Endodermal cell (in vitro differentiated cells): ENCODE measurements around the gene ANO5. TPM values are rescaled to one million over a fixed set of nuclear protein-coding genes. Genes with fewer than 3 reads are reported as not detected.

Experiments used
- DNase-seq: peaks from one replicate; pipeline ENCODE4 v3.0.0-alpha.2; 2017
- H3K27ac ChIP-seq: 2 replicates; pipeline ENCODE4 v1.5.1; 2013; ENCODE audit warnings: mild to moderate bottlenecking, low read depth, low read length, moderate library complexity
- H3K27me3 ChIP-seq: 2 replicates; pipeline ENCODE4 v1.6.1; 2013; ENCODE audit warnings: mild to moderate bottlenecking, low read length, moderate library complexity; ENCODE audit not compliant: insufficient read depth, control insufficient read depth, poor library complexity, severe bottlenecking
- H3K36me3 ChIP-seq: 2 replicates; pipeline ENCODE4 v1.7.0; 2013; ENCODE audit warnings: mild to moderate bottlenecking, low read length, moderate library complexity; ENCODE audit not compliant: control insufficient read depth, insufficient read depth
- H3K4me1 ChIP-seq: one replicate; pipeline ENCODE4 v1.7.0; 2013; ENCODE audit warnings: low read length; ENCODE audit not compliant: control insufficient read depth, insufficient read depth
- H3K4me3 ChIP-seq: 2 replicates; pipeline ENCODE4 v1.5.1; 2013; ENCODE audit warnings: mild to moderate bottlenecking, low read length, moderate library complexity
- H3K9ac ChIP-seq: 2 replicates; pipeline ENCODE4 v1.6.1; 2013; ENCODE audit warnings: mild to moderate bottlenecking, low read length, moderate library complexity; ENCODE audit not compliant: poor library complexity, severe bottlenecking; ENCODE audit errors: extremely low read depth
- H3K9me3 ChIP-seq: 2 replicates; pipeline ENCODE4 v1.6.1; 2013; ENCODE audit warnings: mild to moderate bottlenecking, low read length, moderate library complexity; ENCODE audit not compliant: control insufficient read depth
- H3K27ac Mint-ChIP-seq: 2 replicates; pipeline ENCODE4 v1.8.0; 2020; ENCODE audit warnings: mixed read lengths
- H3K27me3 Mint-ChIP-seq: 2 replicates; pipeline ENCODE4 v1.8.0; 2021; ENCODE audit warnings: mild to moderate bottlenecking, mixed read lengths; ENCODE audit not compliant: insufficient read depth
- H3K36me3 Mint-ChIP-seq: 2 replicates; pipeline ENCODE4 v1.8.0; 2020; ENCODE audit warnings: low read depth, mixed read lengths
- H3K4me1 Mint-ChIP-seq: 2 replicates; pipeline ENCODE4 v1.8.0; 2020; ENCODE audit warnings: mixed read lengths
- H3K4me3 Mint-ChIP-seq: 2 replicates; pipeline ENCODE4 v1.8.0; 2020; ENCODE audit warnings: mild to moderate bottlenecking, moderate library complexity, mixed read lengths
- H3K9me3 Mint-ChIP-seq: 2 replicates; pipeline ENCODE4 v1.8.0; 2020; ENCODE audit warnings: mild to moderate bottlenecking, mixed read lengths
- WGBS, 2 experiments: methylation state at CpG; one replicate each; pipeline versions ENCODE4 v1.1.5 to v1.1.7; 2013; ENCODE audit warnings: missing lambda C conversion rate in 2 of 2, mixed read lengths in 1 of 2; ENCODE audit not compliant: insufficient coverage in 1 of 2, insufficient read length in 1 of 2; 5-methylcytosine and 5-hydroxymethylcytosine counted together
- total RNA-seq, 2 donors: library from RNA; stranded (reverse); fragmentation: NEBNext Ultra II Directional in 1 of 2; extraction: Animal tissue kit (Norgen Biotek cat#: 25700) in 1 of 2; gene quantifications; 2 replicates in 1 of 2; 3 replicates in 1 of 2; pipeline ENCODE4 v1.2.1, GENCODE V29; 2021
- TF ChIP-seq, protein P1 (sequence below): fragments of 200-600 bp; sonication (generic); conservative IDR thresholded peaks from 2 replicates; pipeline ENCODE4 v1.5.0; 2021; ENCODE audit warnings: antibody characterized with exemption, mild to moderate bottlenecking

ANO5 gene
- total RNA-seq, 2 donors from 2014 or later = 6.2 to 8.9 TPM

DNA sequence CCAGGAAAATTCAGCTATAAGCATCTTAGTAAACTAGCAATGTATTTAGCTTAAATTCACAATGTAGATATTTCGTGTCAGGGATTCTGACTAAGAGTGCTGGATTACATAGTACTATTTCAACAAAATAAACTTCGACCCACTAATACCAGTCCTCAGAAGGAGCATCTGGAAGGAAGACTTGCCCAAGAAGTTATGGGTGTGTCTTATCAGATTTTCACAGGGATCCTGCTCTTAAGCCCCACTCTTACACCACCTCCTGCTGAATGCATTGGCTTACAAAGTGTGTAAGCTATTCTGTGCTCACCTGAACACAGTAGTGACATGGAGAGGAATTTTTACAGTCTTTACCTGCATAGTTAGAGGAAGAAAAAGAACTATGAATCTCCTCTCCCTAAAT is 35.4 kb upstream of the ANO5 start:
- TF ChIP-seq, protein P1, sequence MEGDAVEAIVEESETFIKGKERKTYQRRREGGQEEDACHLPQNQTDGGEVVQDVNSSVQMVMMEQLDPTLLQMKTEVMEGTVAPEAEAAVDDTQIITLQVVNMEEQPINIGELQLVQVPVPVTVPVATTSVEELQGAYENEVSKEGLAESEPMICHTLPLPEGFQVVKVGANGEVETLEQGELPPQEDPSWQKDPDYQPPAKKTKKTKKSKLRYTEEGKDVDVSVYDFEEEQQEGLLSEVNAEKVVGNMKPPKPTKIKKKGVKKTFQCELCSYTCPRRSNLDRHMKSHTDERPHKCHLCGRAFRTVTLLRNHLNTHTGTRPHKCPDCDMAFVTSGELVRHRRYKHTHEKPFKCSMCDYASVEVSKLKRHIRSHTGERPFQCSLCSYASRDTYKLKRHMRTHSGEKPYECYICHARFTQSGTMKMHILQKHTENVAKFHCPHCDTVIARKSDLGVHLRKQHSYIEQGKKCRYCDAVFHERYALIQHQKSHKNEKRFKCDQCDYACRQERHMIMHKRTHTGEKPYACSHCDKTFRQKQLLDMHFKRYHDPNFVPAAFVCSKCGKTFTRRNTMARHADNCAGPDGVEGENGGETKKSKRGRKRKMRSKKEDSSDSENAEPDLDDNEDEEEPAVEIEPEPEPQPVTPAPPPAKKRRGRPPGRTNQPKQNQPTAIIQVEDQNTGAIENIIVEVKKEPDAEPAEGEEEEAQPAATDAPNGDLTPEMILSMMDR = no peak
- Histone ChIP-seq H3K9me3 (no peaks in the 10 kb centered on the region), H3K4me3 (no peak overlapping the region), H3K9ac (no peak overlapping the region), H3K36me3 (no peaks in the 10 kb centered on the region), H3K27ac (no peak overlapping the region), H3K27me3 (no peaks in the 10 kb centered on the region), H3K4me1 (no peaks in the 10 kb centered on the region)
- Mint-ChIP-seq H3K4me1 (no peaks in the 10 kb centered on the region), H3K9me3 (no peaks in the 10 kb centered on the region), H3K27ac (no peak overlapping the region), H3K27me3 (no peaks in the 10 kb centered on the region), H3K36me3 (no peaks in the 10 kb centered on the region), H3K4me3 (no peak overlapping the region)
- WGBS, 2 experiments = 94% methylated on average over 2 of the region's 2 CpGs; no CpG with 5 or more reads in 1 of the 2 experiments
- DNase-seq = no peak

DNA sequence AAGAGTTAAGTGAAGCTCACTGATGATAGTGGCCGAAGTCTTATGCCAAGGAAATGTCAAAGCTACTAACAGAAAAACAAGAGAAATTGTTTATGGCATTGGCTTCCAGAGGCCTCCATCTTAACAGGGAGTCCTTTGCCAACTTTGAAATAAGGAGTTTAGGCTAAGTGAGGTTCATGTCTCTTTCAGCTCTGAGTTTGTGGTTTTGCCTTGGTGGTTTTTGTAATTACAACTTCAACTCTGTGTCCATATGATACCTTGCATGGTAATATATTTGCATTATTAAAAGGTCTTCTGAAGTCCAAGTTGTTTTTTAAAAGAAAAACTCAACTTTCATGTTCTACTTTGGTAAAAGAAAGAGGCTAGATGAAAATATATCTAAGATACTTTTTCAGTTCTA is 31.4 kb upstream of the ANO5 start:
- H3K36me3 Mint-ChIP-seq = no peaks in the 10 kb centered on the region

DNA sequence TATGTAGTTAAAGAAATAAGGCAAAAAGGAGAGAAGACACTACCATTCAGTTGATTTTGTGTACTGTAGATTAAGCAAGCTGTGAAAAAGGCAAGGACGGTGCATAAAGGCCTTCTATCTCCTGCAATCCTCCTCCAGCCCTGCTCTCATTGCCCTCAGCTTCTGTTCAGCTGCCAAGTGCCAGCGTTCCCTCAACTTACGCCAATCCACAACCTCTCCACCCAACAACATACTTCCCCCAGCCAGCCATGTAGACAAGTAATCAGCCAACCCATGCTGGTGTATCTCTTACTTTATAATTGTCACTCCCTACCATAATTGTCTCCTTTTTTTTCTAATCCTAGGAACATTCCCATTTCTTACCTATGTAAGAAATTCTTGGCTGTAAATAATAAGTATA is 30.1 kb upstream of the ANO5 start:
- Histone ChIP-seq H3K36me3 (no peaks in the 10 kb centered on the region), H3K27ac (no peak overlapping the region), H3K9ac (no peak overlapping the region), H3K4me1 (no peaks in the 10 kb centered on the region), H3K27me3 (no peaks in the 10 kb centered on the region), H3K4me3 (no peak overlapping the region), H3K9me3 (no peaks in the 10 kb centered on the region)
- H3K36me3 Mint-ChIP-seq = no peaks in the 10 kb centered on the region
- H3K9me3 Mint-ChIP-seq = no peaks in the 10 kb centered on the region
- no peak for DNase-seq
- no peaks in the 10 kb centered on the region for H3K4me1 Mint-ChIP-seq
- WGBS, 2 experiments = 88 to 91% methylated on average over 2 to 3 of the region's 3 CpGs
- H3K27me3 Mint-ChIP-seq = no peaks in the 10 kb centered on the region
- no peak overlapping the region for H3K27ac Mint-ChIP-seq
- TF ChIP-seq, protein P1 = no peak
- no peak overlapping the region for H3K4me3 Mint-ChIP-seq

More for the DNA sequence above, 31.4 kb upstream of the ANO5 start:
- no peak overlapping the region for H3K4me3 Mint-ChIP-seq
- TF ChIP-seq, protein P1 = no peak
- H3K27me3 Mint-ChIP-seq = no peaks in the 10 kb centered on the region
- Histone ChIP-seq H3K4me1 (no peaks in the 10 kb centered on the region), H3K9me3 (no peaks in the 10 kb centered on the region), H3K27ac (no peak overlapping the region), H3K36me3 (no peaks in the 10 kb centered on the region), H3K4me3 (no peak overlapping the region), H3K9ac (no peak overlapping the region), H3K27me3 (no peaks in the 10 kb centered on the region)
- no peaks in the 10 kb centered on the region for H3K4me1 Mint-ChIP-seq
- no peak overlapping the region for H3K27ac Mint-ChIP-seq
- no peaks in the 10 kb centered on the region for H3K9me3 Mint-ChIP-seq
- no peak for DNase-seq
- 80 to 100% methylated on average over 1 of the region's 1 CpG for WGBS, 2 experiments
